HG02870 (cell line): ENCODE data around the gene ANKRD11.

Source experiments
- ATAC-seq: cut with Tn5 transposase; IDR thresholded peaks from one replicate; pipeline ENCODE4 v1.9.1; 2021; ENCODE audit warnings: mild to moderate bottlenecking, moderate library complexity; ENCODE audit not compliant: unreplicated experiment

The ANKRD11 gene

DNA sequence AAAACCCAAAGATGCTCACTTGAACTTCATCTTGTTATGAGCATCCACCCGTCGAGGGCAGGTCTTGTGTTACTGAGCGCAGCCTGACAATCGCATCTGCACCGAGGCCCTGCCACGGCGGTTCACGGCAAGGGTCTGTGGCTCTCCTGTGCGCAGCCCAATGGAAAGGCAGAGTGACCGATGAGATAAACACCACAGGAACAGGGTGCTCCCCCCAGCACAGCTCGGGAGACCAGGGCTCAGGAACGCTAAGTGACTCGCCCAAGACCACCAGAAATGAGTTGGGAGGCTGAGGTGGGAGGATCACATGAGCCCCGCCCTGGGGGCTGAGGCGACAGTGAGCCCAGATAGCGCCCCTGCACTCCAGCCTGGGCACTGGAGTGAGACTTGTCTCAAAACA lies 134.7 kb downstream of the ANKRD11 start:
- no peak for ATAC-seq

- ATAC-seq = no peak
Measured at GRCh38 chr16:89355007-89355406, 135.4 kb downstream of the ANKRD11 start.

GRCh38 chr16:89354325-89354724 lies 136.0 kb downstream of the ANKRD11 start:
- ATAC-seq = no peak

- ATAC-seq = no peak
Measured at GRCh38 chr16:89352091-89352681, 138.2 kb downstream of the ANKRD11 start.

GRCh38 chr16:89351645-89352044 lies 138.7 kb downstream of the ANKRD11 start:
- ATAC-seq = no peak

DNA sequence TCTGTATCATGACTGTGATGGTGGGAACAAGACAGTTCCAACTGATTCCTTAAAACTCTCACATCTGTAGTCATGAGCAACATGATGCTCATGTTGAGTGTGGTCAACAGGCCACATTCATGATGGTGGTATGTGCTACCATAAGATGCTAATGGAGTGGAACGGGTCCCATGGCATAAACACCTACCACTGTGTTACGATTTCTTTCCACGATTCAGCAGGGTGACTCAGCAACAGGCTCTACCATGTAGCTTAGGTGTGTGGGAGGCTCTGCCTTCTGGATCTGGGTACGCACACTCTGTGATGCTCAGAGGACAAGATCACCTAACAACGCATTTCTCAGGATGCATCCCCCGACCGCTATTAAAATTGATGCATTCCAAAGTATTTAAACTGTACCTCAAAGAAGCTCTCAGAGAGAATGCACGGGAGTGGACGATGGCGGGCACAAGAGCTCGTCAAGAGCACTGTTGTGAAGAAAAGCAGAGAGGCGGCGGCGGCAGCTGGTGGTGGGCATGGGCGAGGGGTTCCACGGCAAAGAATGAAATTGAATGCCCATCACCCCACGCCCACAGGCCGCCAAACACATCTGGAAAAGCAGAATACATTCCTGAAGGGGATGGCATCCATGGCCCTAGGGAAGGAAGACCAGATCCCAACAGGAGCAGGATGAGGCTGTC lies 139.5 kb downstream of the ANKRD11 start:
- ATAC-seq = no peak

GRCh38 chr16:89349947-89350633 lies 140.3 kb downstream of the ANKRD11 start:
- no peak for ATAC-seq

- no peak for ATAC-seq
Measured at GRCh38 chr16:89347807-89348206, 142.6 kb downstream of the ANKRD11 start.

DNA sequence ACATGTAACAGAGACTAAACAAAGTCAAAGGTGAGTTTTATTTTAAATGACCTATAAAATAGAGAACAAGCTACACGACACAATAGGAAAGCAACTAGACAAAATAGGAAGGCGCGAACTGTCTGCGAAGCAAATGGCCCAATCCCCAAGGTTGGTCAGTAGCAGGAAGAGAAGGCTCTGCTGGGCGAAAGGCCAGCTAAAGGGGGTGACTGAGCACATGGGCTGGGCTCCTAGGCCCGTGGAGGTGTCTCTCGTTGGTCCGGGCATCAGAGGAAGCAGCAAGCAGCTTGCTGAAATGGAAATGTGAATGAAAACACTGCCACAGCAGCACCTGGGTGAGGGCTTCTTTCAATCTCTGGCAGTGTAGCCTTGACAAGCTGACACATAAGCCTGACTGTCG lies 143.5 kb downstream of the ANKRD11 start:
- no peak for ATAC-seq

DNA sequence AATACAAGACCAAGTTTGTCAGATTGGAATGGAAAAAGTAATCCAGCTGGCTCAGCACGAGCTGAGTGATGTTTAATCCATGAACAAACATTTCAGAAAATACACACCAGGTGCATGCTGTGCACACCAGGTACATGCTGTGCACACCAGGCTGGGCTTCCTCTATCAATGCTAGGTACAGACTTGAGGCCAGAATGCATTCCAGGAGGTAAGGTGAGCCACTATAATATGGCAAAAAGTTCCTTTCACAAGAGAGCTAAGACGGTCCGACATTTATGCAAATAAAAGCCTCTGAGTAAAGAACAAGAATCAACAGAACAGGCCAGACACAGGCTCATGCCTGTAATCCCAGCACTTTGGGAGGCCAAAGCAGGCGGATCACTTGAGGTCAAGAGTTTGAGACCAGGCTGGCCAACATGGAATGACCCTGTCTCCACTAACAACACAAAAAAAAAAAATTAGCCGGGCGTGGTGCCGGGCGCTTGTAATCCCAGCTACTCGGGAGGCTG lies 144.7 kb downstream of the ANKRD11 start:
- no peak for ATAC-seq

GRCh38 chr16:89344846-89345611 lies 145.3 kb downstream of the ANKRD11 start:
- ATAC-seq = no peak

DNA sequence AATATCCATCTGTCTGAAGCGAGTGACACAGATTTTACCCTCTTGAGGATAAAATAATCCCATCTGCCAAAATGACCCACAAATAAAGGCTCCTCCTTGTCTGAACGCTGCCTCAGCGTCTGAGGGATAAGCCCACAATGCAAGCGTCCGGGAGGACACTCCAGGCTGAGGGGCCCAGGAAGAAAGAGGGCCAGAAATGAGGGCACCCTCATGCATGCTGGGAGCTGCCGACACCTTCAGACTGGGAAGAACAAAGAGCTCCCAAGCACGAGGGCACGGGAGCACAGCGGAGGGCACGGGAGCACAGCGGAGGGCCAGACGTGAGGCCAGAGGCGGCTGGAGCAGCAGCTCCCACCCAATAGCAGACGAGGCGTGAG lies 145.9 kb downstream of the ANKRD11 start:
- no peak for ATAC-seq

DNA sequence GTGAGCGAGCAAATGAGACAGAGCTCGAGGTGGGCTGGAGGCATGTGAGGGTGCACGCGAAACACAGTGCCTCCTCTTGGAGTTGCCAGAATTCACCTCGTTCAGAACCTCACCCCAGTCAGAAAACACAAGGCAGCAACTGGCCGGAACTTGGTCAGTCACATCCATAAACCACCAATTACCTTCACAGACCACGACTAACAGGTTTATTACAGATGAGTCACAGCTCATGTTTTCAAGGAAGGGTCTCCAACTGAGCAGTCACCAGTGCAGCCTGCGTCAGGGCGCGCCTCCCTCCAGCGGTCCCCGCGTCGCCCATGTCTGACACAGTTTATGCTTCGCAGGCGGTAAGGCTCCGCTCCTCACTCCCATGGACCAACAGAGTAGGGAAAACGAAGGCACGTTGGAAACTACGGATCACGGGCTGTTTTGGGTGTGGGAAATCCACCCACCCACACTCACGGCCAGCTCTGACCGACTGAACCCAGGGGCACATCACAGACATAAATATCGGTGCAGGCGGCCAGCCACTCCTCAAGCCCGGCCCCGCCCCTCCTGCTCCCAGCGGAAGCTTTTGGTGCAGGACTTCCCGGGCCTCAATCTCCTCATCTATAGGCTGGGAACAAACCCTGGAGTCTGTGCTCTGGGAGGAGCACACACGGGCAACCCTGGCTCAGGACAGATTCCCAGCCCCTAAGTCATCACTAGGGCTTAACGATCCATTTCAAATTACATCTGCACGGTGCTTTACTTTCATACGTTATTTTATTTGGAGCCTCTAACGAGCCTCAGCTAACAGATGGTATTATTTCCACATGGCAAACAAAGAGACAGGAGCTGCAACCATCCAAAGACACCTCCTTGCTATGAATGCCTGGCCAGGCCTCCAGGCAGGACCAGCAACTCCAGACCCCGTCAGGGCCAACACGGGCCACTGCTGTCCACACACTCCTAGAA lies 146.6 kb downstream of the ANKRD11 start:
- ATAC-seq = no peak

DNA sequence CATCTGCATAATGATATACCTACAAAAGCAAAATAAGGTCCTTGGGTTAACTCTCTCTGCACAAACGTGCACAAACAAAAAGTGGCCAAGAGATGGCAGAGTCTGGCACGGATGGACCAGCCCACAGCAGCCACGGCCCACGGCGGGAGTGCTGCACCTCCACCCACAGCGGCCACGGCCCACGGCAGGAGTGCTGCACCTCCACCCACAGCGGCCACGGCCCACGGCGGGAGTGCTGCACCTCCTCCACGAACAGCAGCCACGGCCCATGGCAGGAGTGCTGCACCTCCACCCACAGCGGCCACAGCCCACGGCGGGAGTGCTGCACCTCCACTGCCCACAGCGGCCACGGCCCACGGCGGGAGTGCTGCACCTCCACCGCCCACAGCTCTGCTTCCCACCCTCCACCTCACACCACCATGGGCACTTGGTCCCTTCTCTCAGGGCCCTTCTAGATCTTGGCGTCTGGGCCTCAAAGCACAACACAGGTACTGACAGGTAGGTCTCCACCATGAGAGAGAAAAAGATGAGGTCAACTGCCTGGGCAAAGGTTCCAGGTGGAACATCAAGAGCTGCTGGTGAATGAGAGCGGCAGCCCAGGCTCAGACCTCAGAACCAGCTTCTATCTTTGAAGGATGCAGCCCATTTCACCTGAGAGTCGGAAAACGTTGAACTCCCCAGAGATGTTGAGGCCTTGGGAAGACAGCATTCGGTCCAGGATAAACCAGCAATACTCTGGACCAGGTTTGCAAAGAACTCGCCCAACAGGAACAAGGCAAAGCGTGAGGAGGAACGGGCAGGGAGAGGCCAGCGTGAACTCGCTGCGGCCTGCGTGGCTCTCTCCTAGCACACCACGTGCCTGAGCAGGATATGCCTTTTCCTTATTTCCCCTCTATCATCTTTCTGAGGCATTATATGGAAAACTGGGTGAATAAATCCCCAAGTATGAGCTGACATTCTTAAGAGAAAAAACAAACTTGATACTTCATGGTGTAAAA lies 148.4 kb downstream of the ANKRD11 start:
- ATAC-seq = no peak

DNA sequence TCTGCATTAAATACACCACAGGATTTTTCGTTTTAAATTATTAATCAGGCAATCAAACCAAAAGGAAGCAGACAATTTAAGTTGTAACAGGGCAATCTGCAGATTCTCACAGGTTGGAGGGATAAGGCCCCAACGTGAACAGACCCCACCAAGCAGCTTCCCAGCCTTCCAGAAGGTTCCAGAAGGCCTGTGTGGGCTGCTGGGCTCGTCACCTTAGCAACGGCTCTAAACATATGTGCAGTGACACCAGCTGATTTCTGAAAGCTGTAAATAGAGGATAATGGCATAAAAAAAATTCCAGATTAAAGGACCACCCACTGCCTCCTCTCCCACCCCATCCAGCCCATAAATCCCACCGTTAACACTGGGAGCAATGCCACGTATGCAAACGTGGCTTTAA lies 149.1 kb downstream of the ANKRD11 start:
- ATAC-seq = no peak

GRCh38 chr16:89338863-89339262 lies 151.5 kb downstream of the ANKRD11 start:
- no peak for ATAC-seq

- ATAC-seq = no peak
Measured at GRCh38 chr16:89337965-89338364, 152.4 kb downstream of the ANKRD11 start.

GRCh38 chr16:89335803-89336485 lies 154.4 kb downstream of the ANKRD11 start:
- no peak for ATAC-seq
